Mesenchymal stem cell (in vitro differentiated cells and primary cell): ENCODE measurements around the gene TULP3.
A peak's percentile ranks its signal among the peaks of the same experiment; 100 is the strongest.

Experiments
- DNase-seq: peaks from one replicate; pipeline ENCODE4 v3.0.0-alpha.2; 2013
- H2AFZ ChIP-seq: one replicate; pipeline ENCODE4 v1.6.1; 2013; ENCODE audit warnings: low read depth, mild to moderate bottlenecking, control low read depth, inconsistent platforms, low read length, moderate library complexity
- H2AK5ac ChIP-seq: 2 replicates; pipeline ENCODE4 v1.6.1; 2013; ENCODE audit warnings: low read length, moderate library complexity, mild to moderate bottlenecking, inconsistent platforms; ENCODE audit not compliant: severe bottlenecking
- H2BK120ac ChIP-seq: one replicate; pipeline ENCODE4 v1.6.1; 2013; ENCODE audit warnings: low read depth, mild to moderate bottlenecking, inconsistent platforms, low read length, moderate library complexity
- H2BK12ac ChIP-seq, 2 experiments: one replicate each; pipeline ENCODE4 v1.6.1; 2013; ENCODE audit warnings: inconsistent platforms in 2 of 2, low read length in 2 of 2, mild to moderate bottlenecking in 2 of 2, moderate library complexity in 2 of 2, control low read depth in 1 of 2
- H2BK15ac ChIP-seq: one replicate; pipeline ENCODE4 v1.6.1; 2013; ENCODE audit warnings: mild to moderate bottlenecking, low read depth, inconsistent platforms; ENCODE audit not compliant: poor library complexity, severe bottlenecking
- H2BK5ac ChIP-seq: 2 replicates; pipeline ENCODE4 v1.6.1; 2013; ENCODE audit warnings: low read depth, mild to moderate bottlenecking, low read length, control low read depth, inconsistent platforms; ENCODE audit not compliant: poor library complexity, severe bottlenecking
- H3K14ac ChIP-seq, 2 experiments: one replicate each; pipeline ENCODE4 v1.6.1; 2013; ENCODE audit warnings: inconsistent platforms in 2 of 2, low read length in 2 of 2, control low read depth in 1 of 2, mild to moderate bottlenecking in 1 of 2, moderate library complexity in 1 of 2
- H3K18ac ChIP-seq, 2 experiments: one replicate each; pipeline ENCODE4 v1.6.1; 2013; ENCODE audit warnings: inconsistent platforms in 2 of 2, low read length in 2 of 2, control low read depth in 1 of 2, low read depth in 1 of 2, mild to moderate bottlenecking in 1 of 2
- H3K23ac ChIP-seq, 2 experiments: one replicate each; pipeline ENCODE4 v1.6.1; 2013; ENCODE audit warnings: inconsistent platforms in 2 of 2, low read length in 2 of 2, mild to moderate bottlenecking in 2 of 2, moderate library complexity in 2 of 2, control low read depth in 1 of 2
- H3K27ac ChIP-seq: 2 replicates; pipeline ENCODE4 v1.5.1; 2013; ENCODE audit warnings: mild to moderate bottlenecking, moderate library complexity, low read length, control low read depth, inconsistent platforms; ENCODE audit not compliant: poor library complexity, severe bottlenecking
- H3K27me3 ChIP-seq, 2 experiments: 2 replicates each; pipeline versions ENCODE4 v1.6.1 to v1.7.0; 2013; ENCODE audit warnings: low read length in 2 of 2, mild to moderate bottlenecking in 2 of 2, moderate library complexity in 2 of 2, control low read depth in 1 of 2, inconsistent platforms in 1 of 2; ENCODE audit not compliant: control insufficient read depth in 1 of 2, insufficient read depth in 1 of 2
- H3K36me3 ChIP-seq, 2 experiments: 2 replicates each; pipeline versions ENCODE4 v1.6.1 to v1.7.0; 2013; ENCODE audit warnings: low read length in 2 of 2, control low read depth in 1 of 2, inconsistent platforms in 1 of 2, low read depth in 1 of 2, mild to moderate bottlenecking in 1 of 2; ENCODE audit not compliant: insufficient read depth in 2 of 2, control insufficient read depth in 1 of 2
- H3K4ac ChIP-seq, 2 experiments: one replicate each; pipeline ENCODE4 v1.6.1; 2013; ENCODE audit warnings: inconsistent platforms in 2 of 2, low read length in 2 of 2, mild to moderate bottlenecking in 2 of 2, moderate library complexity in 2 of 2, control low read depth in 1 of 2, low read depth in 1 of 2
- H3K4me1 ChIP-seq: 2 replicates; pipeline ENCODE4 v1.6.1; 2013; ENCODE audit warnings: low read depth, low read length, control low read depth; ENCODE audit not compliant: control insufficient read depth, insufficient read depth
- H3K4me2 ChIP-seq: 2 replicates; pipeline ENCODE4 v1.6.1; 2013; ENCODE audit warnings: low read length, mild to moderate bottlenecking, inconsistent platforms; ENCODE audit not compliant: poor library complexity, severe bottlenecking
- H3K4me3 ChIP-seq, 2 experiments: 2 replicates each; pipeline versions ENCODE4 v1.5.1 to v1.7.0; 2013; ENCODE audit warnings: low read length in 2 of 2, mild to moderate bottlenecking in 2 of 2, control low read depth in 1 of 2, low read depth in 1 of 2; ENCODE audit not compliant: insufficient read depth in 1 of 2
- H3K79me1 ChIP-seq: replicated peaks from 2 replicates; pipeline ENCODE4 v1.6.1; 2013; ENCODE audit warnings: mild to moderate bottlenecking, control low read depth, low read length, inconsistent platforms; ENCODE audit not compliant: poor library complexity, severe bottlenecking
- H3K9ac ChIP-seq: 2 replicates; pipeline ENCODE4 v1.7.0; 2013; ENCODE audit warnings: mild to moderate bottlenecking, low read length, moderate library complexity
- H3K9me3 ChIP-seq: 2 replicates; pipeline ENCODE4 v1.7.0; 2013; ENCODE audit warnings: mild to moderate bottlenecking, low read length; ENCODE audit not compliant: control insufficient read depth
- H4K8ac ChIP-seq: one replicate; pipeline ENCODE4 v1.6.1; 2013; ENCODE audit warnings: inconsistent platforms, mild to moderate bottlenecking, low read length, moderate library complexity
- H4K91ac ChIP-seq: one replicate; pipeline ENCODE4 v1.6.1; 2013; ENCODE audit warnings: mild to moderate bottlenecking, low read length, inconsistent platforms
- WGBS: methylation state at CpG from one replicate; pipeline ENCODE4 v1.1.7; 2013; ENCODE audit warnings: mixed read lengths; 5-methylcytosine and 5-hydroxymethylcytosine counted together

TULP3 gene

GRCh38 chr12:2876431-2877046 is 14.2 kb upstream of the TULP3 start:
- peak overlapping the region; percentile 99 for H3K9ac ChIP-seq
- H3K18ac ChIP-seq: peak overlapping the region in 1 of 2 experiments; percentile 89
- H4K8ac ChIP-seq: peak overlapping the region; percentile 84
- H4K91ac ChIP-seq: peak overlapping the region; percentile 85
- peak overlapping the region in 1 of 2 experiments; percentile 91 for H3K23ac ChIP-seq
- H3K27me3 ChIP-seq: no peaks in the 10 kb centered on the region
- H2BK15ac ChIP-seq: peak overlapping the region; percentile 44
- H3K4me1 ChIP-seq: peaks cover 10% of the 10 kb centered on the region
- DNase-seq: peak; percentile 54
- peak overlapping the region in 1 of 2 experiments; percentile 29 for H2BK12ac ChIP-seq
- peak overlapping the region in 1 of 2 experiments; percentile 87 for H3K14ac ChIP-seq
- H2AFZ ChIP-seq: peak overlapping the region; percentile 39
- peak overlapping the region in 1 of 2 experiments; percentile 1 for H3K4ac ChIP-seq
- no peak overlapping the region for H2AK5ac ChIP-seq
- H3K79me1 ChIP-seq: peaks cover 22% of the 10 kb centered on the region
- H3K27ac ChIP-seq: no peak overlapping the region
- peak overlapping the region; percentile 84 to 91 for H3K4me3 ChIP-seq
- no peaks in the 10 kb centered on the region for H3K9me3 ChIP-seq
- H2BK5ac ChIP-seq: no peak overlapping the region
- peak overlapping the region; percentile 11 for H2BK120ac ChIP-seq
- peak overlapping the region; percentile 100 for H3K4me2 ChIP-seq
- peaks cover 0 to 9% of the 10 kb centered on the region in 2 experiments for H3K36me3 ChIP-seq
- 2% methylated on average over 38 of the region's 38 CpGs for WGBS

GRCh38 chr12:2877047-2877952 is 13.4 kb upstream of the TULP3 start, which contains the start of the genes FOXM1 and RHNO1:
Gene FOXM1, minus strand, starts transcription at chr12:2877174. Its CDS starts 2,696 bp downstream, at chr12:2874478.
Gene RHNO1, plus strand, starts transcription at chr12:2877223. Its CDS starts 8,144 bp downstream, at chr12:2885367.
- Histone ChIP-seq H3K18ac (peak within 1 kb of the TSS; percentile 78 to 92), H3K4me2 (peak within 1 kb of the TSS; percentile 100), H3K27me3 (no peaks in the 10 kb centered on the region), H3K36me3 (peaks cover 0 to 5% of the 10 kb centered on the region in 2 experiments), H3K4me1 (peaks cover 10% of the 10 kb centered on the region), H2AK5ac (no peak within 1 kb of the TSS), H3K4me3 (peak within 1 kb of the TSS; percentile 91 to 99), H3K9ac (peak within 1 kb of the TSS; percentile 99), H3K4ac (peak within 1 kb of the TSS; percentile 35 to 60), H2BK12ac (peak within 1 kb of the TSS; percentile 18 to 29), H2AFZ (peak within 1 kb of the TSS; percentile 39), H4K91ac (peak within 1 kb of the TSS; percentile 89), H4K8ac (peak within 1 kb of the TSS; percentile 84), H3K14ac (peak within 1 kb of the TSS in 1 of 2 experiments; percentile 87), H3K27ac (peak within 1 kb of the TSS; percentile 69), H2BK5ac (peak within 1 kb of the TSS; percentile 92), H2BK120ac (peak within 1 kb of the TSS; percentile 99), H3K79me1 (peaks cover 20% of the 10 kb centered on the region), H3K9me3 (no peaks in the 10 kb centered on the region), H3K23ac (peak within 1 kb of the TSS in 1 of 2 experiments; percentile 91), H2BK15ac (peak within 1 kb of the TSS; percentile 90)
- WGBS: under 1% methylated on average over 52 of the region's 70 CpGs
- DNase-seq: peak; percentile 90

GRCh38 chr12:2877953-2878732 is 12.5 kb upstream of the TULP3 start:
- H3K14ac ChIP-seq: no peak overlapping the region
- H3K9ac ChIP-seq: peak overlapping the region; percentile 99
- H3K27ac ChIP-seq: peak overlapping the region; percentile 18
- no peak overlapping the region for H4K91ac ChIP-seq
- no peak overlapping the region for H2AFZ ChIP-seq
- H3K4me2 ChIP-seq: peak overlapping the region; percentile 68
- no peak overlapping the region for H2BK5ac ChIP-seq
- peaks cover 22% of the 10 kb centered on the region for H3K79me1 ChIP-seq
- no peak overlapping the region for H3K23ac ChIP-seq
- H4K8ac ChIP-seq: peak overlapping the region; percentile 57
- peak overlapping the region; percentile 26 to 72 for H3K18ac ChIP-seq
- peaks cover 0 to 5% of the 10 kb centered on the region in 2 experiments for H3K36me3 ChIP-seq
- peak overlapping the region in 1 of 2 experiments; percentile 38 for H3K4ac ChIP-seq
- DNase-seq: peak; percentile 70
- H3K9me3 ChIP-seq: no peaks in the 10 kb centered on the region
- no peak overlapping the region for H2BK120ac ChIP-seq
- H2BK15ac ChIP-seq: no peak overlapping the region
- no peaks in the 10 kb centered on the region for H3K27me3 ChIP-seq
- H3K4me3 ChIP-seq: peak overlapping the region in 1 of 2 experiments; percentile 99
- H2AK5ac ChIP-seq: no peak overlapping the region
- H3K4me1 ChIP-seq: peaks cover 10% of the 10 kb centered on the region
- H2BK12ac ChIP-seq: no peak overlapping the region
- 49% methylated on average over 14 of the region's 16 CpGs for WGBS
